ENCODE measurements around the gene BATF. TPM values are rescaled to one million over a fixed set of nuclear protein-coding genes. Genes with fewer than 3 reads are reported as not detected.

The BATF gene
- total and polyA plus RNA-seq, 2 of the 8 experiments (the other 6 are each of a cell fraction or from before 2014, with no cell fraction given) = not detected

DNA sequence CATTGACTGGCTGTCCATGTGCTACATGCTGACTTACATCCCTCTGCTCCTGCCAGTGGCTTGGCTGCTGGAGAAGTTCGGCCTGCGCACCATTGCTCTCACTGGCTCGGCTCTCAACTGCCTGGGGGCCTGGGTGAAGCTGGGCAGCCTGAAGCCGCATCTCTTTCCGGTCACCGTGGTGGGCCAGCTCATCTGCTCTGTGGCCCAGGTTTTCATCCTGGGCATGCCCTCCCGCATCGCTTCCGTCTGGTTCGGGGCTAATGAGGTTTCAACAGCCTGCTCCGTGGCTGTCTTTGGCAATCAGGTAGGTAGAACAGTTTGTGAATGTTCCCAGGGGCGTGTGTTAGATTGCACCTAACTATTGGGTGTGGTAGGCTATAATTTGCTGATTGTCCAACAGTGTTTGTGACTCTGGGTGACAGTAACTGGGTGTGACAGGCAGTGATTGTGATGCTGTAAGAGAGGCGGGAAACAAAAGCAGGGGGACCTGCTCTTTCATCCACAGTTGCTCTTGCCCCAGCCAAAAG lies 57.1 kb downstream of the BATF start:
- peaks cover 15% of the 10 kb centered on the region; the same call in 1 of the 2 replicates for H3K23me2 ChIP-seq (ENCODE audit: low read depth, low read length)
- H2BK15ac ChIP-seq (ENCODE audit: low read length) = peak overlapping the region; percentile 76; the same call in 1 of the 2 replicates
- ChIA-PET POLR2A (ENCODE audit: partially characterized antibody) (interaction anchor here (1.0 to 3.3 kb wide), 4 partner anchors 8 to 90 kb away, joined by 3 to 22 read pairs (median 4); partner anchors contain the start of genes ERG28 and TTLL5), CTCF (ENCODE audit: partially characterized antibody) (interaction anchor here (0.7 to 19.5 kb wide), 11 partner anchors 8 to 87 kb away, joined by 3 to 348 read pairs (median 11); partner anchors contain the start of genes ERG28 and TTLL5)
- no peak overlapping the region for H4K8ac ChIP-seq (ENCODE audit: extremely low read depth, insufficient read depth, low read length)
- H3K23ac ChIP-seq (ENCODE audit: insufficient read length) = no peak overlapping the region
- FAIRE-seq (no peak), DNase-seq (ENCODE audit: low read depth in 1 of 2, low spot score in 2 of 2) (no peak)
- no peaks in the 10 kb centered on the region for H3K36me3 ChIP-seq (ENCODE audit: control insufficient read depth in 2 of 4, insufficient read depth in 4 of 4, low read length in 3 of 4)
- peak overlapping the region; percentile 85; the same call in 1 of the 2 replicates for H2BK12ac ChIP-seq (ENCODE audit: low read depth, low read length)
- H4K5ac ChIP-seq (ENCODE audit: insufficient read length, low read depth, low read length) = no peak overlapping the region
- no peak overlapping the region for H3K9ac ChIP-seq (replicated peaks in 1 of 4; ENCODE audit: extremely low read depth in 1 of 4, low read depth in 3 of 4, low read length in 3 of 4)
- peaks cover 0 to 8% (median 5%) of the 10 kb centered on the region in 4 experiments; a peak in 6 of 7 replicates for H3K27me3 ChIP-seq (replicated peaks in 1 of 4; ENCODE audit: control insufficient read depth in 3 of 4, extremely low read depth in 1 of 4, insufficient read depth in 3 of 4, low read length in 3 of 4)
- H3K9me3 ChIP-seq (ENCODE audit: insufficient read depth in 2 of 2, low read depth in 1 of 2, low read length in 1 of 2) = no peaks in the 10 kb centered on the region
- 0 out of 2 replicates have a peak overlapping the region, but pooled peaks have one; percentile 42 for H3K18ac ChIP-seq (ENCODE audit: extremely low read depth, low read length)
- no peak overlapping the region for H2BK120ac ChIP-seq (replicated peaks; ENCODE audit: low read depth, low read length)
- peak overlapping the region in 3 of 4 experiments; percentile 46 to 83 (median 67); a peak in 6 of 8 replicates for H3K4me3 ChIP-seq (ENCODE audit: extremely low read depth in 1 of 4, insufficient read depth in 2 of 4, low read depth in 3 of 4, low read length in 4 of 4)
- H3K27ac ChIP-seq (ENCODE audit: low read depth, low read length) = no peak overlapping the region
- H3K56ac ChIP-seq (replicated peaks; ENCODE audit: insufficient read length, low read depth, low read length) = no peak overlapping the region
- H3K4me2 ChIP-seq (ENCODE audit: insufficient read depth in 1 of 2, low read depth in 2 of 2, low read length in 2 of 2) = peak overlapping the region; percentile 54 to 92
- H2BK20ac ChIP-seq (ENCODE audit: low read length) = no peak overlapping the region; the same call in 1 of the 2 replicates
- no peak overlapping the region for H2AK5ac ChIP-seq (ENCODE audit: low read depth, low read length)
- no peaks in the 10 kb centered on the region for H3K79me2 ChIP-seq (ENCODE audit: control insufficient read depth in 1 of 2, insufficient read depth in 2 of 2, low read length in 2 of 2)
- H4K20me1 ChIP-seq (replicated peaks in 1 of 2; ENCODE audit: control insufficient read depth in 1 of 2, insufficient read depth in 2 of 2, low read length in 2 of 2) = no peaks in the 10 kb centered on the region
- H4K91ac ChIP-seq (replicated peaks; ENCODE audit: insufficient read length, low read length) = peak overlapping the region; percentile 39
- 84% methylated on average over 13 of the region's 13 CpGs; no CpG with 5 or more reads in 1 of the 2 experiments for WGBS, 2 experiments (ENCODE audit: extremely low coverage in 1 of 2, insufficient coverage in 1 of 2, insufficient read length in 1 of 2, insufficient replicate concordance in 2 of 2, low coverage in 1 of 2, low lambda C conversion rate in 2 of 2, missing lambda C conversion rate in 1 of 2)
- TF ChIP-seq SIX5 (IDR thresholded peaks at IDR 0.05; ENCODE audit: low read depth, low read length) (no peak), KDM1A (IDR thresholded peaks at IDR 0.05; ENCODE audit: borderline replicate concordance, low read length) (no peak)
- TF ChIP-seq, protein P1, sequence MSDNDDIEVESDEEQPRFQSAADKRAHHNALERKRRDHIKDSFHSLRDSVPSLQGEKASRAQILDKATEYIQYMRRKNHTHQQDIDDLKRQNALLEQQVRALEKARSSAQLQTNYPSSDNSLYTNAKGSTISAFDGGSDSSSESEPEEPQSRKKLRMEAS (IDR thresholded peaks at IDR 0.05) = 0 out of 2 replicates have a peak, but pooled peaks have one; percentile 17
- H3K14ac ChIP-seq (ENCODE audit: insufficient read length) = no peak overlapping the region
- H3K79me1 ChIP-seq (ENCODE audit: low read depth, low read length) = no peaks in the 10 kb centered on the region
- no peak overlapping the region for H3K4ac ChIP-seq (replicated peaks; ENCODE audit: insufficient read length, low read depth, low read length)
- peaks cover 0 to 13% (median 4%) of the 10 kb centered on the region in 4 experiments; a peak in 4 of 7 replicates for H3K4me1 ChIP-seq (replicated peaks in 1 of 4; ENCODE audit: control insufficient read depth in 3 of 4, insufficient read depth in 4 of 4, low read length in 3 of 4)
- H2BK5ac ChIP-seq (ENCODE audit: low read depth, low read length) = no peak overlapping the region
- 0 out of 2 replicates have a peak overlapping the region, but pooled peaks have one; percentile 5 for H2AFZ ChIP-seq (ENCODE audit: low read length)

Measured in H1 (cell line).